ENCODE results near the gene A1BG. TPM values are rescaled to one million over a fixed set of nuclear protein-coding genes. Genes with fewer than 3 reads are reported as not detected.

Gene A1BG
- total RNA-seq, 6 experiments from 2014 or later: 897 to 2,313 (median 1,164) TPM

DNA sequence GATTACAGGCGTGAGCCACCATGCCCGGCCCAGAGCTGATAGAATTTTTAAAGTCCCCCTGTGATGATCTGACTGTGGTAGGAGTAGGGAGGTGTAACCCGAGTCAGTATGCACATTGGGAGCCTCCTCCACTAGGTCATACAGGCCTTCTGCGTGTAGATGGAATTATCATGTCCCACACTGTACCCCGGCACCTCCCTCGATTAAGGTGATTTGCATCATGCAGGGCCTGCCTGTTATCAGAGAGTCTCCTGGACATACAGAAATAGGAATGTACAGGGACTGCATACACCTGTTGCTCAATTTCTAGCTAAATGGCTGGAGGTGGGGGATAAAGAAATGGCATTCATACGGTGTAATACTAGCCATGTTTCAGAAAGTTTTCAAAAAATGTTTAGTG is 49.0 kb downstream of the A1BG start:
- 84% methylated on average over 3 of the region's 7 CpGs for WGBS (ENCODE audit: insufficient coverage, low coverage, low lambda C conversion rate, missing lambda C conversion rate)
- no peak for TF ChIP-seq POLR2A (IDR thresholded peaks at IDR 0.05)
- TF ChIP-seq, protein P1, sequence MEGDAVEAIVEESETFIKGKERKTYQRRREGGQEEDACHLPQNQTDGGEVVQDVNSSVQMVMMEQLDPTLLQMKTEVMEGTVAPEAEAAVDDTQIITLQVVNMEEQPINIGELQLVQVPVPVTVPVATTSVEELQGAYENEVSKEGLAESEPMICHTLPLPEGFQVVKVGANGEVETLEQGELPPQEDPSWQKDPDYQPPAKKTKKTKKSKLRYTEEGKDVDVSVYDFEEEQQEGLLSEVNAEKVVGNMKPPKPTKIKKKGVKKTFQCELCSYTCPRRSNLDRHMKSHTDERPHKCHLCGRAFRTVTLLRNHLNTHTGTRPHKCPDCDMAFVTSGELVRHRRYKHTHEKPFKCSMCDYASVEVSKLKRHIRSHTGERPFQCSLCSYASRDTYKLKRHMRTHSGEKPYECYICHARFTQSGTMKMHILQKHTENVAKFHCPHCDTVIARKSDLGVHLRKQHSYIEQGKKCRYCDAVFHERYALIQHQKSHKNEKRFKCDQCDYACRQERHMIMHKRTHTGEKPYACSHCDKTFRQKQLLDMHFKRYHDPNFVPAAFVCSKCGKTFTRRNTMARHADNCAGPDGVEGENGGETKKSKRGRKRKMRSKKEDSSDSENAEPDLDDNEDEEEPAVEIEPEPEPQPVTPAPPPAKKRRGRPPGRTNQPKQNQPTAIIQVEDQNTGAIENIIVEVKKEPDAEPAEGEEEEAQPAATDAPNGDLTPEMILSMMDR (IDR thresholded peaks at IDR 0.05): no peak
- Histone ChIP-seq H3K4me1 (peaks cover 0 to 8% (median 3%) of the 10 kb centered on the region in 4 donors), H3K27me3 (no peaks in the 10 kb centered on the region), H3K27ac (no peak overlapping the region), H3K4me3 (no peak overlapping the region), H3K36me3 (peaks cover 0 to 14% (median 0%) of the 10 kb centered on the region in 4 donors), H3K9me3 (no peaks in the 10 kb centered on the region)
- DNase-seq (no peak), ATAC-seq (no peak)
- intact Hi-C loops (cut with DNase I): no loop called here

DNA sequence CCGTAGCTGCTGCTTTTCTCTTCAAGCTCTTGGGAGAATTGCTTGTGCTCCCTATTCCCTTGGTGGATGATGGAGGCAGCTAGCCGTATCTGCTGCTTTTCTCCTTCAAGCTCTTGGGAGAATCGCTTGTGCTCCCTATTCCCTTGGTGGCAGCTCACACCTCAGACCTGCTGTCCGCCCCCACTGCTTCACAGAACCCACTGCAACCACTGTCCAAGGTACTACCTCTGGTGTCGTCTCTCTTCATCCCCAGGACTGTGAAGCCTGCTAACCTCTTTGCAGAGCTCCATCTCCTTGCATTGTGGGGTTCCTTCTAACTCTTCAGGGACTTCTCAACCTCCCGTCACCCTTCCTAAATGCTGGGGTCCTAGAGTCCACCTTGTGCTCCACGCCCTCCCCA is 52.7 kb downstream of the A1BG start:
- DNase-seq (no peak), ATAC-seq (no peak)
- H3K36me3 ChIP-seq: no peaks in the 10 kb centered on the region
- no peaks in the 10 kb centered on the region for H3K4me1 ChIP-seq
- no peaks in the 10 kb centered on the region for H3K27me3 ChIP-seq
- WGBS (ENCODE audit: insufficient coverage, low coverage, low lambda C conversion rate, missing lambda C conversion rate): 90% methylated on average over 5 of the region's 7 CpGs
- no peaks in the 10 kb centered on the region for H3K9me3 ChIP-seq
- intact Hi-C loops (cut with DNase I): no loop called here
- H3K4me3 ChIP-seq: no peak overlapping the region
- no peak overlapping the region for H3K27ac ChIP-seq
- TF ChIP-seq, protein P1 (IDR thresholded peaks at IDR 0.05): no peak
- TF ChIP-seq POLR2A (IDR thresholded peaks at IDR 0.05): no peak

DNA sequence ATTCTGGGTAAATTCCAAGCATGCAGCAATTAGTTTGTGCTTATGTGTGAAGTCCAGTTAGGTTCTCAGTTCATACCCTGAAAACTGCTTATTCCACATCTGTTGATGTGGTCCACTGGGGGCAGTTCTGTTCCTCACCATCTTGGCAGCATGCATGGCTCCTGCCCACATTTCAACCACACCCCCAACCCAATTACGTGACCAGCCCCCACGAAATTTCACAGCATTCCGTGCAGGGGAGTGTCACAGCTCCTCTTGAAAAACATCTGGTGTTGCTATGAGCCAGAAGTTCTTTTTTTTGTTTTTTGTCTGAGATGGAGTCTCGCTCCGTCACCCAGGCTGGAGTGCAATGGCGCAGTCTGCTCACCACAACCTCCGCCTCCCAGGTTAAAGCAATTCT is 57.2 kb downstream of the A1BG start:
- H3K36me3 ChIP-seq: peaks cover 0 to 20% (median 5%) of the 10 kb centered on the region in 4 donors
- ATAC-seq: no peak
- H3K9me3 ChIP-seq: no peaks in the 10 kb centered on the region
- TF ChIP-seq, protein P1 (IDR thresholded peaks at IDR 0.05): no peak
- H3K27me3 ChIP-seq: no peaks in the 10 kb centered on the region
- no peak overlapping the region for H3K4me3 ChIP-seq
- intact Hi-C loops (cut with DNase I): no loop called here
- no peak overlapping the region for H3K27ac ChIP-seq
- no peaks in the 10 kb centered on the region for H3K4me1 ChIP-seq
- 100% methylated on average over 4 of the region's 7 CpGs for WGBS (ENCODE audit: insufficient coverage, low coverage, low lambda C conversion rate, missing lambda C conversion rate)
- DNase-seq: no peak

Small RNAs within 50 kb of the gene (microRNA-seq; reads per million reads assigned to microRNA genes)
- gene MIR4754 (0 to 0.29 reads per million in 2 donors), gene MIR6806 (0 to 0.29 reads per million in 2 donors)

Small RNAs within 50 kb of the gene (small RNA-seq; reads per million reads assigned to genes)
- gene MIR4754: 0 reads per million in 2 experiments
- 0 to 0.10 reads per million in 2 experiments for gene MIR6806
- 0 to 0.29 reads per million in 2 experiments for gene RNA5SP473

Other genes with a start within 250 kb of the A1BG start
- 1 to 10 TPM; 2.0 to 7.2 (median 2.9) TPM for gene ZNF329, start 202.7 kb downstream of the A1BG start, total RNA-seq
- gene ZNF274, start 170.4 kb downstream of the A1BG start, total RNA-seq: 10 to 100 TPM; 12.7 to 18.5 (median 14.4) TPM
- 10 to 100 TPM in 3 of 6 experiments, 1 to 10 TPM in 3; 6.1 to 16.5 (median 10.7) TPM for gene ZNF544, start 124.6 kb downstream of the A1BG start, total RNA-seq
- gene ZNF8, start 74.5 kb downstream of the A1BG start, total RNA-seq: 1 to 10 TPM; 1.0 to 2.3 (median 1.6) TPM
- 10 to 100 TPM; 12.4 to 44.7 (median 15.8) TPM for gene ERVK3-1, start 48.1 kb downstream of the A1BG start, total RNA-seq
- gene ZSCAN22, start 26.5 kb downstream of the A1BG start, total RNA-seq: 1 to 10 TPM; 1.7 to 2.9 (median 2.1) TPM
- gene ZNF497, start 9.3 kb upstream of the A1BG start, total RNA-seq: 1 to 10 TPM in 5 of 6 experiments, under 1 TPM in 1; 0.73 to 3.1 (median 1.7) TPM
- 1 to 10 TPM; 1.7 to 3.9 (median 2.4) TPM for gene ZNF837, start 27.5 kb upstream of the A1BG start, total RNA-seq
- gene RPS5, start 33.8 kb upstream of the A1BG start, total RNA-seq: 100 to 1,000 TPM; 274 to 637 (median 304) TPM
- not detected for gene RNF225, start 42.2 kb upstream of the A1BG start, total RNA-seq
- gene ZNF584, start 55.2 kb upstream of the A1BG start, total RNA-seq: 10 to 100 TPM in 1 of 6 experiments, 1 to 10 TPM in 5; 5.6 to 12.1 (median 6.6) TPM
- 1 to 10 TPM in 3 of 6 experiments, under 1 TPM in 3; 0.75 to 2.8 (median 1.0) TPM for gene ZNF132, start 86.7 kb upstream of the A1BG start, total RNA-seq
- gene ZNF324B, start 98.1 kb upstream of the A1BG start, total RNA-seq: 1 to 10 TPM; 2.9 to 3.3 (median 2.9) TPM
- 1 to 10 TPM; 2.9 to 4.9 (median 3.8) TPM for gene ZNF324, start 113.6 kb upstream of the A1BG start, total RNA-seq
- gene ZNF446, start 122.9 kb upstream of the A1BG start, total RNA-seq: 1 to 10 TPM; 1.4 to 5.4 (median 4.1) TPM
- gene SLC27A5, start 158.5 kb upstream of the A1BG start, total RNA-seq: 100 to 1,000 TPM; 107 to 737 (median 366) TPM
- 1 to 10 TPM; 3.5 to 4.8 (median 4.3) TPM for gene ZBTB45, start 166.3 kb upstream of the A1BG start, total RNA-seq
- 100 to 1,000 TPM in 3 of 6 experiments, 10 to 100 TPM in 3; 75.4 to 106 (median 94.7) TPM for gene TRIM28, start 190.6 kb upstream of the A1BG start, total RNA-seq
- 10 to 100 TPM; 62.1 to 90.9 (median 70.7) TPM for gene CHMP2A, start 201.6 kb upstream of the A1BG start, total RNA-seq
- 10 to 100 TPM; 16.0 to 23.5 (median 20.7) TPM for gene UBE2M, start 205.1 kb upstream of the A1BG start, total RNA-seq
- gene MZF1, start 219.8 kb upstream of the A1BG start, total RNA-seq: 10 to 100 TPM in 5 of 6 experiments, 1 to 10 TPM in 1; 8.2 to 19.9 (median 14.1) TPM

All from right lobe of liver (tissue), 6 donors.